HCT116 (cell line): ENCODE data around the gene PIAS3. TPM values are rescaled to one million over a fixed set of nuclear protein-coding genes. Genes with fewer than 3 reads are reported as not detected.

Source experiments
- ATAC-seq: fragments of 200-7000 bp; cut with Tn5 transposase; 2 replicates; pipeline ENCODE4 v1.9.1; 2020; ENCODE audit warnings: mild to moderate bottlenecking, moderate library complexity
- BruUV-seq: library from RNA; stranded (reverse); fragments of 400-500 nt; replicated peaks from 2 replicates; lab custom pipeline; 2021; lab: Mats Ljungman, UMichigan
- CTCF ChIA-PET: fragments of 300-600 bp; sonication (Branson Sonifier 250); formaldehyde crosslinking; loops from one replicate; lab custom pipeline; 2021; ENCODE audit warnings: antibody characterized with exemption; lab: Charles Lee
- POLR2A ChIA-PET: fragments of 300-600, 350-600 bp; sonication (Branson Sonifier 250); formaldehyde crosslinking; loops from one replicate; lab custom pipeline; 2021; ENCODE audit warnings: antibody characterized with exemption; lab: Charles Lee
- RAD21 ChIA-PET, 2 experiments: fragments of 300-600 bp; sonication (Branson Sonifier 250); formaldehyde crosslinking; loops; one replicate each; lab custom pipeline; 2023; ENCODE audit warnings: low total read pairs in 2 of 2; ENCODE audit not compliant: uncharacterized antibody in 2 of 2, unreplicated experiment in 2 of 2, low non-redundant PET in 1 of 2; lab: Charles Lee
- DNase-seq: peaks from one replicate; pipeline ENCODE4 v3.0.0-alpha.2; 2010; ENCODE audit warnings: low read depth, low spot score
- H2AFZ ChIP-seq: fragments of 200-600 bp; shearing (Covaris generic), sonication (generic); 2 replicates; pipeline ENCODE4 v1.6.1; 2017; ENCODE audit warnings: low read depth, mixed run types, mixed read lengths, antibody characterized with exemption, low read length; ENCODE audit not compliant: poor library complexity, severe bottlenecking
- H3K27ac ChIP-seq: 2 replicates; pipeline ENCODE4 v1.5.1; 2012; ENCODE audit warnings: low read depth, low read length
- H3K27me3 ChIP-seq: fragments of 200-600 bp; sonication (generic); 2 replicates; pipeline ENCODE4 v1.6.1; 2016; ENCODE audit warnings: mixed run types, low read length, mixed read lengths; ENCODE audit not compliant: insufficient read depth
- H3K36me3 ChIP-seq, 2 experiments: fragments of 200-500 bp in 1 of 2; fragments of 200-600 bp in 1 of 2; sonication (Bioruptor generic) in 1 of 2; sonication (generic) in 1 of 2; 2 replicates each; pipeline versions ENCODE4 v1.5.1 to v1.6.1; 2014 to 2016; ENCODE audit warnings: low read length in 2 of 2, inconsistent platforms in 1 of 2, mixed read lengths in 1 of 2, mixed run types in 1 of 2; ENCODE audit not compliant: insufficient read depth in 2 of 2, control insufficient read depth in 1 of 2
- H3K4me1 ChIP-seq, 2 experiments: fragments of 200-600 bp in 1 of 2; sonication (generic) in 1 of 2; 2 replicates each; pipeline versions ENCODE4 v1.5.1 to v1.6.1; 2012 to 2017; ENCODE audit warnings: low read length in 2 of 2, inconsistent platforms in 1 of 2, mild to moderate bottlenecking in 1 of 2, mixed read lengths in 1 of 2, mixed run types in 1 of 2, moderate library complexity in 1 of 2; ENCODE audit not compliant: insufficient read depth in 2 of 2, control insufficient read depth in 1 of 2
- H3K4me2 ChIP-seq: fragments of 200-600 bp; sonication (generic); 2 replicates; pipeline ENCODE4 v1.6.1; 2017; ENCODE audit warnings: mixed run types, low read length, mixed read lengths
- H3K4me3 ChIP-seq, 2 experiments: fragments of 200-600 bp in 1 of 2; sonication (generic) in 1 of 2; replicated peaks in 1 of 2; 2 replicates each; pipeline ENCODE4 v1.5.1; 2011 to 2016; ENCODE audit warnings: low read length in 2 of 2, control low read depth in 1 of 2, low read depth in 1 of 2, mild to moderate bottlenecking in 1 of 2, mixed read lengths in 1 of 2, mixed run types in 1 of 2
- H3K79me2 ChIP-seq: fragments of 200-600 bp; sonication (generic); 2 replicates; pipeline ENCODE4 v1.6.1; 2017; ENCODE audit warnings: mild to moderate bottlenecking, mixed run types, low read length, moderate library complexity, mixed read lengths; ENCODE audit not compliant: insufficient read depth
- H3K9ac ChIP-seq: fragments of 200-600 bp; sonication (generic); 2 replicates; pipeline ENCODE4 v1.6.1; 2016; ENCODE audit warnings: low read length, mixed read lengths
- H3K9me2 ChIP-seq: fragments of 200-600 bp; sonication (generic), shearing (Covaris generic); 2 replicates; pipeline ENCODE4 v1.6.1; 2017; ENCODE audit warnings: mixed run types, mild to moderate bottlenecking, moderate library complexity; ENCODE audit not compliant: insufficient read depth
- H3K9me3 ChIP-seq, 2 experiments: fragments of 200-500 bp in 1 of 2; fragments of 200-600 bp in 1 of 2; sonication (Bioruptor generic) in 1 of 2; sonication (generic) in 1 of 2; 2 replicates each; pipeline ENCODE4 v1.6.1; 2014 to 2017; ENCODE audit warnings: low read length in 2 of 2, mixed read lengths in 2 of 2, inconsistent platforms in 1 of 2, low read depth in 1 of 2, mild to moderate bottlenecking in 1 of 2, mixed run types in 1 of 2, moderate library complexity in 1 of 2; ENCODE audit not compliant: control insufficient read depth in 1 of 2, insufficient read depth in 1 of 2
- H4K20me1 ChIP-seq: fragments of 200-600 bp; sonication (generic), shearing (Covaris generic); 2 replicates; pipeline ENCODE4 v1.6.1; 2017; ENCODE audit warnings: mixed run types, mild to moderate bottlenecking, moderate library complexity; ENCODE audit not compliant: insufficient read depth
- ATF3 ChIP-seq: IDR thresholded peaks from 2 replicates; pipeline ENCODE4 v1.6.1; 2012
- EGR1 ChIP-seq: IDR thresholded peaks from 2 replicates; pipeline ENCODE4 v1.6.1; 2012; ENCODE audit warnings: low read depth
- SRF ChIP-seq: IDR thresholded peaks from 2 replicates; pipeline ENCODE4 v1.6.1; 2012; ENCODE audit warnings: low read depth
- YY1 ChIP-seq: IDR thresholded peaks from 2 replicates; pipeline ENCODE4 v1.6.1; 2011; ENCODE audit warnings: low read length, low read depth, moderate library complexity, mild to moderate bottlenecking; ENCODE audit not compliant: insufficient replicate concordance; ENCODE audit errors: extremely low read depth
- ZBTB33 ChIP-seq: IDR thresholded peaks from 2 replicates; pipeline ENCODE4 v1.6.1; 2011; ENCODE audit warnings: mild to moderate bottlenecking, low read length, moderate library complexity; ENCODE audit not compliant: insufficient replicate concordance; ENCODE audit errors: extremely low read depth
- intact Hi-C: fragments of 100-400 bp; cut with micrococcal nuclease; formaldehyde crosslinking; loops from 2 replicates; pipeline ENCODE4 v1.10.0; 2022
- total RNA-seq: library from RNA; stranded (reverse); gene quantifications from one replicate; pipeline ENCODE4 v1.2.1, GENCODE V29; 2021; ENCODE audit not compliant: unreplicated experiment
- TF ChIP-seq, protein P1 (sequence below), 3 experiments: fragments of 200-600 bp in 1 of 3; sonication (generic) in 1 of 3; IDR thresholded peaks in 2 of 3; conservative IDR thresholded peaks in 1 of 3; 2 replicates each; pipeline ENCODE4 v1.5.1; 2012 to 2017; ENCODE audit warnings: low read depth in 2 of 3, low read length in 2 of 3, antibody characterized with exemption in 1 of 3, borderline replicate concordance in 1 of 3, control low read depth in 1 of 3, mild to moderate bottlenecking in 1 of 3, mixed read lengths in 1 of 3, mixed run types in 1 of 3, moderate library complexity in 1 of 3; ENCODE audit not compliant: insufficient read depth in 1 of 3
- TF ChIP-seq, protein P2 (sequence below): IDR thresholded peaks from 2 replicates; pipeline ENCODE4 v1.6.1; 2012

Gene PIAS3
- total RNA-seq, 1 experiment from 2014 or later: 31.2 TPM

DNA sequence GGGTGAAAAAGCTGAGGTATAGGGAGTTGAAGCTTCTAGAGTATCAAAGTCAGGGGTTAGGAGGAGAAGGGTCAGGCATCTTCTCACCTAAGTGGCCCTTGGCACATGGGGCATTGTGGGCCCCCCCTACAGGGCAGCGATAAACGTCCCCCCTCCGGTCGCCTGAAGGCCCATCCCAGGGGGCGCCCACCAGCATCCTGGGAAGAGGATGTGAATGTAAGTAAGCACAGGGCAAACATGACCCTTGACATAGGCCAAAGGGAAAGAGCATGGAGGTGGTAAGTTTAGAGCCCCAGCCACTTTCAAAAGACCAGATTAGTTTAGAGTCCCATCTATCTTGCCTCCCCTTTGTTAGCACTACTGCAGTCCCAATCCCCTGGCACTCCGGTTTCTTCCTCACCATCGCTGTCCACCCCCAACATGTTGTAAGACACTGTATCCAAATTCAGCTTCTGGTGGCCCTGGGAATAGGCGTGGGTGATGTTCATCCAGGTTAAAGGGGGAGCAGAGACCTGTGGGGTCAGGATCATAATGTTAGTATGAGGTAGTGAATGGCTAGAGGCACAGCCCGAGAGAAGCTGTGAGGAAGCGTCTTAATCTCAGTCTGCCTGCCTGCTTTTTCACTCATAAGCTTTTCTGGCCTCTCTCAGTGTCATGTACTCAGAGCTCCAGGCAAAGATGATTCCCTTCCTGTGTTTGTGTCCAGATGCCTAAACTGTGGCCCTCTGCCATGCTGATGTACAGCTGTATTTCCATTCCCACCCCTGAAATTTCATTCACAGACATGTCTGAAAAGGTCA lies 48.3 kb upstream of the PIAS3 start:
- no TSS peak for BruUV-seq
- Histone ChIP-seq H3K4me1 (peaks cover 5 to 14% of the 10 kb centered on the region in 2 experiments; a peak in 3 of 4 replicates), H2AFZ (no peak overlapping the region)
- TF ChIP-seq ZBTB33 (no peak), ATF3 (no peak), SRF (no peak), YY1 (no peak), EGR1 (no peak)
- TF ChIP-seq, protein P1, sequence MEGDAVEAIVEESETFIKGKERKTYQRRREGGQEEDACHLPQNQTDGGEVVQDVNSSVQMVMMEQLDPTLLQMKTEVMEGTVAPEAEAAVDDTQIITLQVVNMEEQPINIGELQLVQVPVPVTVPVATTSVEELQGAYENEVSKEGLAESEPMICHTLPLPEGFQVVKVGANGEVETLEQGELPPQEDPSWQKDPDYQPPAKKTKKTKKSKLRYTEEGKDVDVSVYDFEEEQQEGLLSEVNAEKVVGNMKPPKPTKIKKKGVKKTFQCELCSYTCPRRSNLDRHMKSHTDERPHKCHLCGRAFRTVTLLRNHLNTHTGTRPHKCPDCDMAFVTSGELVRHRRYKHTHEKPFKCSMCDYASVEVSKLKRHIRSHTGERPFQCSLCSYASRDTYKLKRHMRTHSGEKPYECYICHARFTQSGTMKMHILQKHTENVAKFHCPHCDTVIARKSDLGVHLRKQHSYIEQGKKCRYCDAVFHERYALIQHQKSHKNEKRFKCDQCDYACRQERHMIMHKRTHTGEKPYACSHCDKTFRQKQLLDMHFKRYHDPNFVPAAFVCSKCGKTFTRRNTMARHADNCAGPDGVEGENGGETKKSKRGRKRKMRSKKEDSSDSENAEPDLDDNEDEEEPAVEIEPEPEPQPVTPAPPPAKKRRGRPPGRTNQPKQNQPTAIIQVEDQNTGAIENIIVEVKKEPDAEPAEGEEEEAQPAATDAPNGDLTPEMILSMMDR (IDR thresholded peaks at IDR 0.05 in 2 of 3, conservative IDR thresholded peaks at IDR 0.05 in 1 of 3; ENCODE audit: borderline replicate concordance in 1 of 3, insufficient read depth in 1 of 3, low read depth in 2 of 3, low read length in 2 of 3): no peak
- TF ChIP-seq, protein P2, sequence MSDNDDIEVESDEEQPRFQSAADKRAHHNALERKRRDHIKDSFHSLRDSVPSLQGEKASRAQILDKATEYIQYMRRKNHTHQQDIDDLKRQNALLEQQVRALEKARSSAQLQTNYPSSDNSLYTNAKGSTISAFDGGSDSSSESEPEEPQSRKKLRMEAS: no peak
- TF ChIP-seq, all 23 proteins: peak for 0
- Histone ChIP-seq H3K9ac (no peak overlapping the region), H3K27me3 (no peaks in the 10 kb centered on the region), H3K79me2 (no peaks in the 10 kb centered on the region), H3K9me3 (no peaks in the 10 kb centered on the region), H4K20me1 (no peaks in the 10 kb centered on the region), H3K4me2 (no peak overlapping the region), H3K4me3 (no peak overlapping the region), H3K27ac (no peak overlapping the region), H3K9me2 (no peaks in the 10 kb centered on the region), H3K36me3 (peaks cover 2 to 5% of the 10 kb centered on the region in 2 experiments; a peak in 3 of 4 replicates)
- ChIA-PET CTCF (interaction anchor here (0.7 to 2.8 kb wide), 3 partner anchors 15 to 87 kb away, joined by 4 to 19 read pairs (median 8); no protein-coding TSS in a partner anchor), POLR2A (interaction anchor here (1.2 to 2.4 kb wide), 2 partner anchors 15 to 20 kb away, joined by 3 to 10 read pairs; partner anchors contain the start of gene RBM8A), RAD21 (no interaction called here)
- intact Hi-C loops: loop anchor here (5.0 kb wide), 1 partner anchor 60 kb away; the partner anchor contains the start of gene NUDT17
- no peak for DNase-seq
- no peak for ATAC-seq
